Ishikawa (cell line): ENCODE data around the gene LMF1.

Experiments
- CEBPB ChIP-seq: IDR thresholded peaks from 2 replicates; pipeline ENCODE4 v1.6.1; 2012
- CREB1 ChIP-seq: IDR thresholded peaks from 2 replicates; pipeline ENCODE4 v1.6.1; 2012; ENCODE audit warnings: low read depth
- EP300 ChIP-seq: IDR thresholded peaks from 2 replicates; pipeline ENCODE4 v1.6.1; 2012; ENCODE audit warnings: borderline replicate concordance
- FOXM1 ChIP-seq: IDR thresholded peaks from 2 replicates; pipeline ENCODE4 v1.6.1; 2012; ENCODE audit warnings: low read depth, borderline replicate concordance
- MAX ChIP-seq: IDR thresholded peaks from 2 replicates; pipeline ENCODE4 v1.6.1; 2012
- NFIC ChIP-seq: IDR thresholded peaks from 2 replicates; pipeline ENCODE4 v1.6.1; 2012
- RAD21 ChIP-seq: IDR thresholded peaks from 2 replicates; pipeline ENCODE4 v1.6.1; 2012; ENCODE audit warnings: low read depth
- TAF1 ChIP-seq: IDR thresholded peaks from 2 replicates; pipeline ENCODE4 v1.6.1; 2012; ENCODE audit warnings: low read depth, mild to moderate bottlenecking
- USF1 ChIP-seq: IDR thresholded peaks from 2 replicates; pipeline ENCODE4 v1.6.1; 2012
- TF ChIP-seq, protein P1 (sequence below): IDR thresholded peaks from 2 replicates; pipeline ENCODE4 v1.6.1; 2012; ENCODE audit warnings: low read depth, mild to moderate bottlenecking

GRCh38 chr16:886084-886543 lies 84.7 kb downstream of the LMF1 start:
- TF ChIP-seq EP300 = no peak
- no peak for TF ChIP-seq MAX
- TF ChIP-seq, protein P1, sequence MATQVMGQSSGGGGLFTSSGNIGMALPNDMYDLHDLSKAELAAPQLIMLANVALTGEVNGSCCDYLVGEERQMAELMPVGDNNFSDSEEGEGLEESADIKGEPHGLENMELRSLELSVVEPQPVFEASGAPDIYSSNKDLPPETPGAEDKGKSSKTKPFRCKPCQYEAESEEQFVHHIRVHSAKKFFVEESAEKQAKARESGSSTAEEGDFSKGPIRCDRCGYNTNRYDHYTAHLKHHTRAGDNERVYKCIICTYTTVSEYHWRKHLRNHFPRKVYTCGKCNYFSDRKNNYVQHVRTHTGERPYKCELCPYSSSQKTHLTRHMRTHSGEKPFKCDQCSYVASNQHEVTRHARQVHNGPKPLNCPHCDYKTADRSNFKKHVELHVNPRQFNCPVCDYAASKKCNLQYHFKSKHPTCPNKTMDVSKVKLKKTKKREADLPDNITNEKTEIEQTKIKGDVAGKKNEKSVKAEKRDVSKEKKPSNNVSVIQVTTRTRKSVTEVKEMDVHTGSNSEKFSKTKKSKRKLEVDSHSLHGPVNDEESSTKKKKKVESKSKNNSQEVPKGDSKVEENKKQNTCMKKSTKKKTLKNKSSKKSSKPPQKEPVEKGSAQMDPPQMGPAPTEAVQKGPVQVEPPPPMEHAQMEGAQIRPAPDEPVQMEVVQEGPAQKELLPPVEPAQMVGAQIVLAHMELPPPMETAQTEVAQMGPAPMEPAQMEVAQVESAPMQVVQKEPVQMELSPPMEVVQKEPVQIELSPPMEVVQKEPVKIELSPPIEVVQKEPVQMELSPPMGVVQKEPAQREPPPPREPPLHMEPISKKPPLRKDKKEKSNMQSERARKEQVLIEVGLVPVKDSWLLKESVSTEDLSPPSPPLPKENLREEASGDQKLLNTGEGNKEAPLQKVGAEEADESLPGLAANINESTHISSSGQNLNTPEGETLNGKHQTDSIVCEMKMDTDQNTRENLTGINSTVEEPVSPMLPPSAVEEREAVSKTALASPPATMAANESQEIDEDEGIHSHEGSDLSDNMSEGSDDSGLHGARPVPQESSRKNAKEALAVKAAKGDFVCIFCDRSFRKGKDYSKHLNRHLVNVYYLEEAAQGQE = no peak
- no peak for TF ChIP-seq NFIC
- no peak for TF ChIP-seq USF1
- no peak for TF ChIP-seq RAD21
- TF ChIP-seq FOXM1 = no peak
- TF ChIP-seq CEBPB = no peak
- TF ChIP-seq CREB1 = no peak
- no peak for TF ChIP-seq TAF1
